ENCODE measurements around the gene PCNX2.

DNA sequence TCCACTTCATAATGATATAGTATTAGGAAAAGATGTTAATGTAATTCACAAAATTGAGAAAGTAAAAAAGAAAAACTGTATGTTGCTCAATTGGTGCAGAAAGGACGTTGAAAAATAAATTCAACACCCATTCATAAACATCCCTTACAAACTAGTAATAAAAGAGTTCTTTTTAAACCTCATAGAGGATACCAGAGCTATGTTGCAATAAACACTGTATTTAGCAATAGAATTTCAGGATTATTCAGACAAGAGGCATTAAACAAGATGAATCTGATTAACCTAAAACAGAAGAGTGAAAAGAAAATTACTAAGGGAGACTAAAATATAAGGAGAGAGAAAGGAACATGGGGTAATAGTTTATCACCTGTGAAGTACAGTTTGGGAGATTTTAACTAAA, 190.3 kb downstream of the PCNX2 start:
- TF ChIP-seq CTCF (conservative IDR thresholded peaks at IDR 0.05) = no peak
- no peak for TF ChIP-seq ZFX (IDR thresholded peaks at IDR 0.05)

Data from C4-2B (cell line).